T-cell (primary cell): ENCODE results near the gene STT3B. TPM values are rescaled to one million over a fixed set of nuclear protein-coding genes. Genes with fewer than 3 reads are reported as not detected.

Source experiments
- ATAC-seq, 4 experiments: fragments of 200-7000 bp in 3 of 4; fragments of 150-1000 bp in 1 of 4; cut with Tn5 transposase; replicated peaks in 1 of 4; 1 replicate in 3 of 4; 2 replicates in 1 of 4; pipeline ENCODE4 v1.10.0; 2021; ENCODE audit warnings: moderate library complexity in 3 of 4, mild to moderate bottlenecking in 2 of 4, moderate number of reproducible peaks in 1 of 4
- CTCF ChIA-PET, 2 donors: fragments of 300-600 bp; sonication (Branson Sonifier 250); formaldehyde crosslinking; loops; one replicate each; lab custom pipeline; 2022; ENCODE audit warnings: antibody characterized with exemption in 2 of 2; lab: Charles Lee
- POLR2A ChIA-PET, 2 donors: fragments of 300-600 bp; sonication (Branson Sonifier 250); formaldehyde crosslinking; loops; one replicate each; lab custom pipeline; 2022; ENCODE audit warnings: antibody characterized with exemption in 2 of 2; lab: Charles Lee
- DNase-seq, 35 experiments: peaks; one replicate each; pipeline versions ENCODE4 v3.0.0 to v3.0.0-alpha.2; 2013 to 2023
- H3K27ac ChIP-seq: one replicate; pipeline ENCODE4 v1.5.1; 2013; ENCODE audit warnings: low read length
- H3K27me3 ChIP-seq, 2 experiments: replicated peaks in 1 of 2; 1 replicate in 1 of 2; 2 replicates in 1 of 2; pipeline versions ENCODE4 v1.6.1 to v1.7.0; 2013; ENCODE audit warnings: low read length in 1 of 2, mixed read lengths in 1 of 2; ENCODE audit not compliant: control insufficient read depth in 2 of 2, insufficient read depth in 2 of 2; ENCODE audit errors: extremely low read depth in 1 of 2
- H3K36me3 ChIP-seq, 2 donors: 1 replicate in 1 of 2; 2 replicates in 1 of 2; pipeline versions ENCODE4 v1.6.1 to v1.7.0; 2013; ENCODE audit warnings: low read length in 1 of 2; ENCODE audit not compliant: control insufficient read depth in 2 of 2, insufficient read depth in 1 of 2; ENCODE audit errors: extremely low read depth in 1 of 2
- H3K4me1 ChIP-seq, 2 experiments: 1 replicate in 1 of 2; 2 replicates in 1 of 2; pipeline versions ENCODE4 v1.6.1 to v1.7.0; 2013; ENCODE audit warnings: low read length in 2 of 2, mixed read lengths in 1 of 2; ENCODE audit not compliant: insufficient read depth in 2 of 2, control insufficient read depth in 1 of 2; ENCODE audit errors: extremely low read depth in 1 of 2
- H3K4me3 ChIP-seq, 2 donors: 1 replicate in 1 of 2; 2 replicates in 1 of 2; pipeline versions ENCODE4 v1.5.1 to v1.7.0; 2013; ENCODE audit warnings: mild to moderate bottlenecking in 2 of 2, low read length in 1 of 2, moderate library complexity in 1 of 2; ENCODE audit not compliant: control insufficient read depth in 1 of 2; ENCODE audit errors: extremely low read depth in 1 of 2
- H3K9me3 ChIP-seq: 2 replicates; pipeline ENCODE4 v1.7.0; 2013
- H3K27ac Mint-ChIP-seq, 2 donors: one replicate each; pipeline ENCODE4 v1.8.0; 2020 to 2021; ENCODE audit warnings: mild to moderate bottlenecking in 2 of 2, mixed read lengths in 2 of 2
- H3K27me3 Mint-ChIP-seq, 2 donors: one replicate each; pipeline ENCODE4 v1.8.0; 2021 to 2022; ENCODE audit warnings: mixed read lengths in 2 of 2
- H3K36me3 Mint-ChIP-seq: one replicate; pipeline ENCODE4 v1.8.0; 2021; ENCODE audit warnings: mixed read lengths
- H3K4me1 Mint-ChIP-seq, 3 donors: one replicate each; pipeline ENCODE4 v1.8.0; 2020 to 2022; ENCODE audit warnings: mixed read lengths in 3 of 3, mild to moderate bottlenecking in 1 of 3
- H3K4me3 Mint-ChIP-seq, 3 donors: one replicate each; pipeline ENCODE4 v1.8.0; 2020 to 2022; ENCODE audit warnings: mild to moderate bottlenecking in 3 of 3, mixed read lengths in 3 of 3, moderate library complexity in 3 of 3
- H3K9me3 Mint-ChIP-seq, 3 donors: one replicate each; pipeline ENCODE4 v1.8.0; 2020 to 2022; ENCODE audit warnings: mixed read lengths in 3 of 3
- WGBS: methylation state at CpG from one replicate; pipeline ENCODE4 v1.1.5; 2013; ENCODE audit warnings: missing lambda C conversion rate; ENCODE audit not compliant: insufficient coverage; 5-methylcytosine and 5-hydroxymethylcytosine counted together
- total RNA-seq, 35 experiments: library from RNA in 6 of 35; stranded (reverse) in 6 of 35; fragments of 120-200 nt in 1 of 35; gene quantifications; one replicate each; pipeline versions ENCODE4 v1.2.1 to v1.2.4 and lab custom pipeline; 2013 to 2026

Gene STT3B
- total RNA-seq, 5 donors from 2014 or later (not counting 1 experiment from before 2014, with no cell fraction given): 92.1 to 160 (median 110) TPM

GRCh38 chr3:31636049-31636448 lies 103.3 kb downstream of the STT3B start:
- 88% methylated on average over 2 of the region's 4 CpGs for WGBS
- Histone ChIP-seq H3K27ac (peak overlapping the region; percentile 5), H3K36me3 (peaks cover 0 to 16% of the 10 kb centered on the region in 2 donors), H3K4me3 (no peak overlapping the region), H3K4me1 (peaks cover 4 to 14% of the 10 kb centered on the region in 2 experiments), H3K9me3 (no peaks in the 10 kb centered on the region), H3K27me3 (no peaks in the 10 kb centered on the region)
- Mint-ChIP-seq H3K27me3 (no peaks in the 10 kb centered on the region), H3K4me1 (peaks cover 44 to 56% (median 49%) of the 10 kb centered on the region in 3 donors), H3K9me3 (no peaks in the 10 kb centered on the region), H3K36me3 (peaks cover 38% of the 10 kb centered on the region), H3K4me3 (peak overlapping the region in 2 of 3 donors; percentile 4 to 49), H3K27ac (peak overlapping the region; percentile 79 to 87)
- no peak for ATAC-seq
- CTCF ChIA-PET: interaction anchor here in 1 of 2 donors (1.0 kb wide), 2 partner anchors 57 to 100 kb away, joined by 3 read pairs; no protein-coding TSS in a partner anchor
- DNase-seq: no peak
- POLR2A ChIA-PET: interaction anchor here in 1 of 2 donors (0.6 to 1.2 kb wide), 2 partner anchors 9 to 667 kb away, joined by 3 read pairs; no protein-coding TSS in a partner anchor

GRCh38 chr3:31636694-31637442 lies 104.1 kb downstream of the STT3B start:
- peak overlapping the region; percentile 37 to 49 (median 47) for H3K4me3 Mint-ChIP-seq

DNA sequence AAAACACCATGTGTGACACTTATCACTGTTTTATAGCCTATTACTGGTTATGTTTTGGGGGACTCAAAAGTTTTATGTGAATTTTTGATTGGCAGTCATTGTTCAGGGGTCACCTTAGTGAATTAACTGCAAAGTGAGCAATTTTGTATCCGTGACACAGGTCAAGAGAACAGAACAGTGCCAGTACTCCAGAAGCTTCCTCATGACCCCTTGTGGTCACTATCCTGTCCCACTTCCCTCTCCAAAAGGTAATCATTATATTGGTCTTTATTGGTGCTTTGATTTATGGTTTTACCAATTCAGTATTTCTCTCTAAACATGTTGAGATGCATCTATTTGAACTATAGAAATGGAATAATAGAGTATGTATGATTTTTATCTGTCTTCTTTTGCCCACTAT lies 107.1 kb downstream of the STT3B start:
- H3K36me3 Mint-ChIP-seq: peaks cover 18% of the 10 kb centered on the region
- POLR2A ChIA-PET: no interaction called here
- no CpG with 5 or more reads among the region's 1 CpG for WGBS

More at GRCh38 chr3:31636694-31637442, 104.1 kb downstream of the STT3B start:
- Histone ChIP-seq H3K4me3 (no peak overlapping the region), H3K36me3 (peaks cover 0 to 10% of the 10 kb centered on the region in 2 donors), H3K27me3 (no peaks in the 10 kb centered on the region), H3K27ac (peak overlapping the region; percentile 54), H3K4me1 (peaks cover 4 to 14% of the 10 kb centered on the region in 2 experiments), H3K9me3 (no peaks in the 10 kb centered on the region)
- no peaks in the 10 kb centered on the region for H3K9me3 Mint-ChIP-seq
- peak overlapping the region; percentile 79 to 87 for H3K27ac Mint-ChIP-seq
- WGBS: 71% methylated on average over 1 of the region's 2 CpGs
- peak in 1 of 35 experiments; percentile 36 for DNase-seq
- ATAC-seq: peak in 2 of 4 experiments; percentile 30 to 63
- ChIA-PET CTCF (interaction anchor here in 1 of 2 donors (0.6 to 1.0 kb wide), 3 partner anchors 58 to 129 kb away, joined by 3 read pairs; no protein-coding TSS in a partner anchor), POLR2A (interaction anchor here in 1 of 2 donors (0.6 to 1.2 kb wide), 2 partner anchors 10 to 174 kb away, joined by 3 read pairs; no protein-coding TSS in a partner anchor)
- peaks cover 30% of the 10 kb centered on the region for H3K36me3 Mint-ChIP-seq
- H3K4me1 Mint-ChIP-seq: peaks cover 44 to 59% (median 49%) of the 10 kb centered on the region in 3 donors
- no peaks in the 10 kb centered on the region for H3K27me3 Mint-ChIP-seq

DNA sequence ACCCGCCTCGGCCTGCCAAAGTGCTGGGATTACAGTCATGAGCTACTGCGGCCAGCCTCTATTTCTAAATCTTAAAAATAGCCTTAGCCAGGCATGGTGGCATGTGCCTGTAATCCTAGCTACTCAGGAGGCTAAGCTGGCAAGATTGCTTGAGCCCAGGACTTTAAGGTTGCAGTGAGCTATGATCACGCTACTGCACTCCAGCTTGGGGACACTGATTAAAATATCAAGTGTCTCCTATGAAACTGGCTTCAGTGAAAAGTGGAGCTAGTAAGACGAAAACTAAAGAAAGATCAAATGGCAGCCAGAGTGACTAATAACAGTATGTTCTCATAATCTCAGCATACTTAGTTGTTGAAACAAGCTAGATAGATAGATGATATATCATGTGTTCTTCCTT lies 112.5 kb downstream of the STT3B start:
- H3K27ac ChIP-seq: no peak overlapping the region
- no peaks in the 10 kb centered on the region for H3K4me1 ChIP-seq
- ChIA-PET CTCF (interaction anchor here in 1 of 2 donors (0.5 to 0.6 kb wide), 2 partner anchors 153 to 280 kb away, joined by 3 to 7 read pairs; no protein-coding TSS in a partner anchor), POLR2A (no interaction called here)
- Mint-ChIP-seq H3K9me3 (peaks cover 18 to 36% (median 24%) of the 10 kb centered on the region in 3 donors), H3K27ac (no peak overlapping the region), H3K36me3 (peaks cover 30% of the 10 kb centered on the region), H3K27me3 (no peaks in the 10 kb centered on the region), H3K4me3 (no peak overlapping the region), H3K4me1 (peaks cover 0 to 13% (median 2%) of the 10 kb centered on the region in 3 donors)
- H3K4me3 ChIP-seq: no peak overlapping the region
- WGBS: 100% methylated on average over 4 of the region's 5 CpGs
- peaks cover 2% of the 10 kb centered on the region for H3K9me3 ChIP-seq
- DNase-seq: no peak
- no peaks in the 10 kb centered on the region for H3K27me3 ChIP-seq
- H3K36me3 ChIP-seq: peaks cover 0 to 6% of the 10 kb centered on the region in 2 donors
- no peak for ATAC-seq

More for the DNA sequence above, 107.1 kb downstream of the STT3B start:
- no peaks in the 10 kb centered on the region for H3K36me3 ChIP-seq
- Mint-ChIP-seq H3K4me1 (peaks cover 31 to 42% (median 32%) of the 10 kb centered on the region in 3 donors), H3K4me3 (no peak overlapping the region), H3K9me3 (no peaks in the 10 kb centered on the region), H3K27me3 (no peaks in the 10 kb centered on the region), H3K27ac (no peak overlapping the region)
- H3K4me3 ChIP-seq: no peak overlapping the region
- no peak overlapping the region for H3K27ac ChIP-seq
- no peak for ATAC-seq
- H3K27me3 ChIP-seq: no peaks in the 10 kb centered on the region
- CTCF ChIA-PET: no interaction called here
- H3K4me1 ChIP-seq: peaks cover 2 to 14% of the 10 kb centered on the region in 2 experiments
- no peaks in the 10 kb centered on the region for H3K9me3 ChIP-seq
- DNase-seq: no peak

- H3K36me3 Mint-ChIP-seq: peaks cover 34% of the 10 kb centered on the region
- CTCF ChIA-PET: no interaction called here
- no peaks in the 10 kb centered on the region for H3K27me3 Mint-ChIP-seq
- Histone ChIP-seq H3K9me3 (peaks cover 5% of the 10 kb centered on the region), H3K4me3 (no peak overlapping the region), H3K36me3 (peaks cover 0 to 6% of the 10 kb centered on the region in 2 donors), H3K27me3 (no peaks in the 10 kb centered on the region), H3K4me1 (no peaks in the 10 kb centered on the region), H3K27ac (no peak overlapping the region)
- POLR2A ChIA-PET: no interaction called here
- ATAC-seq: no peak
- DNase-seq: no peak
- peaks cover 32 to 62% (median 47%) of the 10 kb centered on the region in 3 donors for H3K9me3 Mint-ChIP-seq
- H3K4me3 Mint-ChIP-seq: no peak overlapping the region
- 100% methylated on average over 3 of the region's 4 CpGs for WGBS
- no peaks in the 10 kb centered on the region for H3K4me1 Mint-ChIP-seq
- H3K27ac Mint-ChIP-seq: no peak overlapping the region
These were observed 115.7 kb downstream of the STT3B start for GRCh38 chr3:31648286-31648968.

- no peaks in the 10 kb centered on the region for H3K4me1 Mint-ChIP-seq
- ATAC-seq: no peak
- no peaks in the 10 kb centered on the region for H3K4me1 ChIP-seq
- H3K36me3 ChIP-seq: peaks cover 0 to 1% of the 10 kb centered on the region in 2 donors
- H3K27me3 ChIP-seq: no peaks in the 10 kb centered on the region
- no peak overlapping the region for H3K27ac Mint-ChIP-seq
- no peak overlapping the region for H3K4me3 Mint-ChIP-seq
- peaks cover 14% of the 10 kb centered on the region for H3K9me3 ChIP-seq
- CTCF ChIA-PET: no interaction called here
- H3K4me3 ChIP-seq: no peak overlapping the region
- DNase-seq: no peak
- POLR2A ChIA-PET: no interaction called here
- H3K27me3 Mint-ChIP-seq: no peaks in the 10 kb centered on the region
- H3K27ac ChIP-seq: no peak overlapping the region
- peaks cover 52 to 87% (median 72%) of the 10 kb centered on the region in 3 donors for H3K9me3 Mint-ChIP-seq
- peaks cover 31% of the 10 kb centered on the region for H3K36me3 Mint-ChIP-seq
These were observed 119.6 kb downstream of the STT3B start for GRCh38 chr3:31652296-31652695.
